Activated T-helper 9 cell treated with anti-CD3 and anti-CD28 coated beads, Interleukin-2, amount 50 U/mL, for 16 hours (primary cell): Measurements from ENCODE around the gene UBE3A.
"Not testable (repeated sequence)": the region's sequence is repeated elsewhere in the genome, so short reads cannot be mapped to it uniquely, and the experiment has no call there.

ENCODE experiments used
- DNase-seq: peaks from one replicate; pipeline ENCODE4 v3.0.0-alpha.2; 2020; ENCODE audit warnings: low read depth

Gene UBE3A

GRCh38 chr15:25437777-25438600 is 835 bp downstream of the UBE3A start:
- DNase-seq: peak; percentile 34

- no peak for DNase-seq
Measured at GRCh38 chr15:25436707-25437106, 2.1 kb downstream of the UBE3A start.

- no peak for DNase-seq
Measured at GRCh38 chr15:25435474-25436243, 3.2 kb downstream of the UBE3A start.

- DNase-seq: no peak
Measured at GRCh38 chr15:25433118-25433865, 5.5 kb downstream of the UBE3A start.

- DNase-seq: no peak
Measured at GRCh38 chr15:25431836-25432561, 6.8 kb downstream of the UBE3A start.

GRCh38 chr15:25427861-25428260 is 11.0 kb downstream of the UBE3A start:
- no peak for DNase-seq

GRCh38 chr15:25426896-25427610 is 11.8 kb downstream of the UBE3A start:
- no peak for DNase-seq

- DNase-seq: no peak
Measured at GRCh38 chr15:25424073-25424472, 14.8 kb downstream of the UBE3A start.

GRCh38 chr15:25422021-25422420 is 16.8 kb downstream of the UBE3A start:
- DNase-seq: no peak

- no peak for DNase-seq
Measured at GRCh38 chr15:25418202-25418601, 20.6 kb downstream of the UBE3A start.

- no peak for DNase-seq
Measured at GRCh38 chr15:25417604-25418003, 21.2 kb downstream of the UBE3A start.

GRCh38 chr15:25416693-25417092 is 22.1 kb downstream of the UBE3A start:
- DNase-seq: no peak

- DNase-seq: no peak
Measured at GRCh38 chr15:25415707-25416106, 23.1 kb downstream of the UBE3A start.

GRCh38 chr15:25415217-25415616 is 23.6 kb downstream of the UBE3A start:
- no peak for DNase-seq

GRCh38 chr15:25410649-25411048 is 28.2 kb downstream of the UBE3A start:
- no peak for DNase-seq

- not testable (repeated sequence) for DNase-seq
Measured at GRCh38 chr15:25409731-25410130, 29.1 kb downstream of the UBE3A start.

- DNase-seq: no peak
Measured at GRCh38 chr15:25408929-25409328, 29.9 kb downstream of the UBE3A start.

- no peak for DNase-seq
Measured at GRCh38 chr15:25408428-25408827, 30.4 kb downstream of the UBE3A start.

- DNase-seq: no peak
Measured at GRCh38 chr15:25407950-25408349, 30.9 kb downstream of the UBE3A start.

GRCh38 chr15:25406846-25407245 is 32.0 kb downstream of the UBE3A start:
- DNase-seq: no peak

GRCh38 chr15:25406261-25406660 is 32.6 kb downstream of the UBE3A start:
- no peak for DNase-seq
